ENCODE measurements around the gene GRK3. TPM values are rescaled to one million over a fixed set of nuclear protein-coding genes. Genes with fewer than 3 reads are reported as not detected.

Gene GRK3
- total RNA-seq, 2 donors from 2014 or later = 19.4 to 21.0 TPM

GRCh38 chr22:25757686-25758085, 193.2 kb downstream of the GRK3 start:
- no peak overlapping the region for H3K9ac ChIP-seq (ENCODE audit: extremely low read depth, low read length, poor library complexity, severe bottlenecking)
- H3K4me1 ChIP-seq (ENCODE audit: control insufficient read depth, insufficient read depth, low read length) = no peaks in the 10 kb centered on the region
- 92% methylated on average over 3 of the region's 3 CpGs; no CpG with 5 or more reads in 1 of the 2 experiments for WGBS, 2 experiments (ENCODE audit: insufficient coverage in 1 of 2, insufficient read length in 1 of 2)
- no peak for TF ChIP-seq CTCF (conservative IDR thresholded peaks at IDR 0.05)
- H3K36me3 ChIP-seq (ENCODE audit: control insufficient read depth, insufficient read depth, low read length) = no peaks in the 10 kb centered on the region
- H3K4me3 ChIP-seq (ENCODE audit: low read length) = no peak overlapping the region
- DNase-seq = no peak
- Mint-ChIP-seq H3K36me3 (ENCODE audit: low read depth) (no peaks in the 10 kb centered on the region), H3K4me1 (peaks cover 6% of the 10 kb centered on the region), H3K9me3 (peaks cover 9% of the 10 kb centered on the region), H3K27ac (no peak overlapping the region), H3K27me3 (ENCODE audit: insufficient read depth) (peaks cover 4% of the 10 kb centered on the region), H3K4me3 (no peak overlapping the region)
- no peak overlapping the region for H3K27ac ChIP-seq (ENCODE audit: low read depth, low read length)
- H3K27me3 ChIP-seq (ENCODE audit: control insufficient read depth, insufficient read depth, low read length, poor library complexity, severe bottlenecking) = no peaks in the 10 kb centered on the region
- no peaks in the 10 kb centered on the region for H3K9me3 ChIP-seq (ENCODE audit: control insufficient read depth, low read length)

GRCh38 chr22:25758316-25758715, 193.8 kb downstream of the GRK3 start:
- H3K27me3 ChIP-seq (ENCODE audit: control insufficient read depth, insufficient read depth, low read length, poor library complexity, severe bottlenecking) = no peaks in the 10 kb centered on the region
- H3K27ac Mint-ChIP-seq = no peak overlapping the region
- H3K36me3 ChIP-seq (ENCODE audit: control insufficient read depth, insufficient read depth, low read length) = no peaks in the 10 kb centered on the region
- TF ChIP-seq CTCF (conservative IDR thresholded peaks at IDR 0.05) = no peak
- H3K4me1 Mint-ChIP-seq = peaks cover 6% of the 10 kb centered on the region
- no peak overlapping the region for H3K9ac ChIP-seq (ENCODE audit: extremely low read depth, low read length, poor library complexity, severe bottlenecking)
- H3K4me1 ChIP-seq (ENCODE audit: control insufficient read depth, insufficient read depth, low read length) = no peaks in the 10 kb centered on the region
- H3K4me3 ChIP-seq (ENCODE audit: low read length) = no peak overlapping the region
- H3K4me3 Mint-ChIP-seq = no peak overlapping the region
- WGBS, 2 experiments (ENCODE audit: insufficient coverage in 1 of 2, insufficient read length in 1 of 2) = 93 to 96% methylated on average over 6 to 8 of the region's 8 CpGs
- no peak for DNase-seq
- no peaks in the 10 kb centered on the region for H3K9me3 ChIP-seq (ENCODE audit: control insufficient read depth, low read length)
- no peaks in the 10 kb centered on the region for H3K36me3 Mint-ChIP-seq (ENCODE audit: low read depth)
- peaks cover 6% of the 10 kb centered on the region for H3K27me3 Mint-ChIP-seq (ENCODE audit: insufficient read depth)
- H3K9me3 Mint-ChIP-seq = peaks cover 7% of the 10 kb centered on the region
- no peak overlapping the region for H3K27ac ChIP-seq (ENCODE audit: low read depth, low read length)

- no peak for TF ChIP-seq CTCF (conservative IDR thresholded peaks at IDR 0.05)
- Mint-ChIP-seq H3K36me3 (ENCODE audit: low read depth) (no peaks in the 10 kb centered on the region), H3K27ac (no peak overlapping the region), H3K4me1 (peaks cover 6% of the 10 kb centered on the region), H3K27me3 (ENCODE audit: insufficient read depth) (peaks cover 2% of the 10 kb centered on the region), H3K9me3 (no peaks in the 10 kb centered on the region), H3K4me3 (no peak overlapping the region)
- DNase-seq = no peak
- H3K27ac ChIP-seq (ENCODE audit: low read depth, low read length) = no peak overlapping the region
- WGBS, 2 experiments (ENCODE audit: insufficient coverage in 1 of 2, insufficient read length in 1 of 2) = 83 to 87% methylated on average over 4 to 5 of the region's 5 CpGs
- H3K9me3 ChIP-seq (ENCODE audit: control insufficient read depth, low read length) = no peaks in the 10 kb centered on the region
- no peak overlapping the region for H3K9ac ChIP-seq (ENCODE audit: extremely low read depth, low read length, poor library complexity, severe bottlenecking)
- H3K4me1 ChIP-seq (ENCODE audit: control insufficient read depth, insufficient read depth, low read length) = no peaks in the 10 kb centered on the region
- H3K36me3 ChIP-seq (ENCODE audit: control insufficient read depth, insufficient read depth, low read length) = no peaks in the 10 kb centered on the region
- no peak overlapping the region for H3K4me3 ChIP-seq (ENCODE audit: low read length)
- no peaks in the 10 kb centered on the region for H3K27me3 ChIP-seq (ENCODE audit: control insufficient read depth, insufficient read depth, low read length, poor library complexity, severe bottlenecking)
Measured at GRCh38 chr22:25759825-25760231, 195.4 kb downstream of the GRK3 start.

All from endodermal cell (in vitro differentiated cells).